Panc1 (cell line): ENCODE data around the gene BRIX1. TPM values are rescaled to one million over a fixed set of nuclear protein-coding genes. Genes with fewer than 3 reads are reported as not detected.
A peak's percentile ranks its signal among the peaks of the same experiment; 100 is the strongest.

Experiments used
- ATAC-seq: fragments of 200-7000 bp; cut with Tn5 transposase; 2 replicates; pipeline ENCODE4 v1.9.1; 2020; ENCODE audit warnings: mild to moderate bottlenecking, moderate library complexity
- BruUV-seq: library from RNA; stranded (reverse); fragments of 400-500 nt; replicated peaks from 2 replicates; lab custom pipeline; 2021; lab: Mats Ljungman, UMichigan
- CTCF ChIA-PET: fragments of 300-600 bp; sonication (Branson Sonifier 250); formaldehyde crosslinking; loops from one replicate; lab custom pipeline; 2022; ENCODE audit warnings: antibody characterized with exemption; lab: Charles Lee
- POLR2A ChIA-PET: fragments of 300-600 bp; sonication (Branson Sonifier 250); formaldehyde crosslinking; loops from one replicate; lab custom pipeline; 2022; ENCODE audit warnings: antibody characterized with exemption; lab: Charles Lee
- DNase-seq: peaks from one replicate; pipeline ENCODE4 v3.0.0-alpha.2; 2010; ENCODE audit warnings: low read depth, low spot score
- H3K27ac ChIP-seq: 2 replicates; pipeline ENCODE4 v1.5.1; 2011; ENCODE audit warnings: mild to moderate bottlenecking, low read length, inconsistent platforms
- H3K27me3 ChIP-seq: fragments of 200-500 bp; sonication (Bioruptor generic); 2 replicates; pipeline ENCODE4 v1.6.0; 2014; ENCODE audit warnings: low read length, inconsistent platforms; ENCODE audit not compliant: control insufficient read depth, insufficient read depth
- H3K36me3 ChIP-seq: fragments of 200-500 bp; sonication (Bioruptor generic); 2 replicates; pipeline ENCODE4 v1.5.1; 2014; ENCODE audit warnings: inconsistent platforms, mild to moderate bottlenecking, low read length, moderate library complexity; ENCODE audit not compliant: control insufficient read depth, insufficient read depth
- H3K4me1 ChIP-seq: 2 replicates; pipeline ENCODE4 v1.5.1; 2011; ENCODE audit warnings: inconsistent platforms, mild to moderate bottlenecking, low read length, moderate library complexity; ENCODE audit not compliant: control insufficient read depth, insufficient read depth
- H3K4me3 ChIP-seq, 2 experiments: 2 replicates each; pipeline ENCODE4 v1.5.1; 2011 to 2012; ENCODE audit warnings: low read depth in 2 of 2, low read length in 2 of 2, mild to moderate bottlenecking in 2 of 2, inconsistent platforms in 1 of 2, moderate library complexity in 1 of 2
- H3K9me3 ChIP-seq: fragments of 200-500 bp; sonication (Bioruptor generic); 2 replicates; pipeline ENCODE4 v1.5.1; 2014; ENCODE audit warnings: low read depth, mild to moderate bottlenecking, inconsistent platforms, low read length, moderate library complexity; ENCODE audit not compliant: control insufficient read depth, insufficient read depth
- POLR2AphosphoS5 ChIP-seq: IDR thresholded peaks from 2 replicates; pipeline ENCODE4 v1.6.1; 2012; ENCODE audit warnings: mild to moderate bottlenecking, low read depth, low read length, moderate library complexity
- SIN3A ChIP-seq: IDR thresholded peaks from 2 replicates; pipeline ENCODE4 v1.6.1; 2012; ENCODE audit warnings: low read depth, mild to moderate bottlenecking, low read length, moderate library complexity, borderline replicate concordance; ENCODE audit not compliant: insufficient read depth
- TCF7L2 ChIP-seq: IDR thresholded peaks from 2 replicates; pipeline ENCODE4 v1.6.1; 2011; ENCODE audit warnings: mild to moderate bottlenecking, low read depth, low read length, inconsistent platforms
- in situ Hi-C: cut with HindIII; loops from 2 replicates; pipeline ENCODE4 v1.10.0; 2016; ENCODE audit warnings: low sequenced_read_pairs, low pct_unique_long_range_greater_than_20kb
- intact Hi-C: fragments of 100-400 bp; cut with micrococcal nuclease; formaldehyde crosslinking; loops from one replicate; pipeline ENCODE4 v1.10.0; 2022; ENCODE audit not compliant: unreplicated experiment
- total RNA-seq: library from RNA; stranded (reverse); gene quantifications from one replicate; pipeline ENCODE4 v1.2.1, GENCODE V29; 2021; ENCODE audit not compliant: unreplicated experiment
- TF ChIP-seq, protein P1 (sequence below): fragments of 450-650 bp; IDR thresholded peaks from 2 replicates; pipeline ENCODE4 v1.5.1; 2017; ENCODE audit warnings: mild to moderate bottlenecking
- TF ChIP-seq, protein P2 (sequence below), 2 experiments: IDR thresholded peaks; 2 replicates each; pipeline ENCODE4 v1.6.1; 2011 to 2012; ENCODE audit warnings: low read depth in 2 of 2, control low read depth in 1 of 2, low read length in 1 of 2, mild to moderate bottlenecking in 1 of 2, moderate library complexity in 1 of 2; ENCODE audit not compliant: insufficient read depth in 1 of 2

The BRIX1 gene
- total RNA-seq, 1 experiment from 2014 or later = 46.6 TPM

DNA sequence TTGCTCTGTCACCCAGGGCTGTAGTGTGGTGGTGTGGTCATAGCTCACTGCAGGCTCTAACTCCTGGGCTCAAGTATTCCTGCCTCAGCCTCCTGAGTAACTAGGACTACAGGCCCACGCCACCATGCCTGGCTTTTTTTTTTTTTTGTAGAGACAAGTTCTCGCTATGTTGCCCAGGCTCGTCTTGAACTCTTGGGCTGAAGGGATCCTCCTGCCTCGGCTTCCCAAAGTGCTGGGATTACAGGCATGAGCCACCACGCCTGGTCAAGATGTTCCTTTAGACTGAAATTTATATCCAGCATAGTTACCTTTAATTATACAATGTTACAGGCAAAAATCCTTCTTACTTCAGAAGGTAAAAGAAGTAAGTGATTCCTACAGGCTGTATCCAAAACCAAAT, 12.3 kb downstream of the BRIX1 start:
- ChIA-PET CTCF (no interaction called here), POLR2A (no interaction called here)
- in situ Hi-C loops (no loop called here), intact Hi-C loops (no loop called here)
- no peaks in the 10 kb centered on the region for H3K9me3 ChIP-seq
- DNase-seq = no peak
- H3K36me3 ChIP-seq = peaks cover 35% of the 10 kb centered on the region
- H3K27ac ChIP-seq = peak overlapping the region; percentile 13; the same call in 1 of the 2 replicates
- no peak overlapping the region for H3K4me3 ChIP-seq
- no peak for ATAC-seq
- no TSS peak for BruUV-seq
- TF ChIP-seq, protein P1, sequence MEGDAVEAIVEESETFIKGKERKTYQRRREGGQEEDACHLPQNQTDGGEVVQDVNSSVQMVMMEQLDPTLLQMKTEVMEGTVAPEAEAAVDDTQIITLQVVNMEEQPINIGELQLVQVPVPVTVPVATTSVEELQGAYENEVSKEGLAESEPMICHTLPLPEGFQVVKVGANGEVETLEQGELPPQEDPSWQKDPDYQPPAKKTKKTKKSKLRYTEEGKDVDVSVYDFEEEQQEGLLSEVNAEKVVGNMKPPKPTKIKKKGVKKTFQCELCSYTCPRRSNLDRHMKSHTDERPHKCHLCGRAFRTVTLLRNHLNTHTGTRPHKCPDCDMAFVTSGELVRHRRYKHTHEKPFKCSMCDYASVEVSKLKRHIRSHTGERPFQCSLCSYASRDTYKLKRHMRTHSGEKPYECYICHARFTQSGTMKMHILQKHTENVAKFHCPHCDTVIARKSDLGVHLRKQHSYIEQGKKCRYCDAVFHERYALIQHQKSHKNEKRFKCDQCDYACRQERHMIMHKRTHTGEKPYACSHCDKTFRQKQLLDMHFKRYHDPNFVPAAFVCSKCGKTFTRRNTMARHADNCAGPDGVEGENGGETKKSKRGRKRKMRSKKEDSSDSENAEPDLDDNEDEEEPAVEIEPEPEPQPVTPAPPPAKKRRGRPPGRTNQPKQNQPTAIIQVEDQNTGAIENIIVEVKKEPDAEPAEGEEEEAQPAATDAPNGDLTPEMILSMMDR = no peak
- TF ChIP-seq SIN3A (no peak), POLR2AphosphoS5 (no peak), TCF7L2 (no peak)
- TF ChIP-seq, protein P2, sequence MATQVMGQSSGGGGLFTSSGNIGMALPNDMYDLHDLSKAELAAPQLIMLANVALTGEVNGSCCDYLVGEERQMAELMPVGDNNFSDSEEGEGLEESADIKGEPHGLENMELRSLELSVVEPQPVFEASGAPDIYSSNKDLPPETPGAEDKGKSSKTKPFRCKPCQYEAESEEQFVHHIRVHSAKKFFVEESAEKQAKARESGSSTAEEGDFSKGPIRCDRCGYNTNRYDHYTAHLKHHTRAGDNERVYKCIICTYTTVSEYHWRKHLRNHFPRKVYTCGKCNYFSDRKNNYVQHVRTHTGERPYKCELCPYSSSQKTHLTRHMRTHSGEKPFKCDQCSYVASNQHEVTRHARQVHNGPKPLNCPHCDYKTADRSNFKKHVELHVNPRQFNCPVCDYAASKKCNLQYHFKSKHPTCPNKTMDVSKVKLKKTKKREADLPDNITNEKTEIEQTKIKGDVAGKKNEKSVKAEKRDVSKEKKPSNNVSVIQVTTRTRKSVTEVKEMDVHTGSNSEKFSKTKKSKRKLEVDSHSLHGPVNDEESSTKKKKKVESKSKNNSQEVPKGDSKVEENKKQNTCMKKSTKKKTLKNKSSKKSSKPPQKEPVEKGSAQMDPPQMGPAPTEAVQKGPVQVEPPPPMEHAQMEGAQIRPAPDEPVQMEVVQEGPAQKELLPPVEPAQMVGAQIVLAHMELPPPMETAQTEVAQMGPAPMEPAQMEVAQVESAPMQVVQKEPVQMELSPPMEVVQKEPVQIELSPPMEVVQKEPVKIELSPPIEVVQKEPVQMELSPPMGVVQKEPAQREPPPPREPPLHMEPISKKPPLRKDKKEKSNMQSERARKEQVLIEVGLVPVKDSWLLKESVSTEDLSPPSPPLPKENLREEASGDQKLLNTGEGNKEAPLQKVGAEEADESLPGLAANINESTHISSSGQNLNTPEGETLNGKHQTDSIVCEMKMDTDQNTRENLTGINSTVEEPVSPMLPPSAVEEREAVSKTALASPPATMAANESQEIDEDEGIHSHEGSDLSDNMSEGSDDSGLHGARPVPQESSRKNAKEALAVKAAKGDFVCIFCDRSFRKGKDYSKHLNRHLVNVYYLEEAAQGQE (IDR thresholded peaks at IDR 0.05; ENCODE audit: insufficient read depth in 1 of 2, low read depth in 2 of 2, low read length in 1 of 2) = no peak
- H3K4me1 ChIP-seq = peaks cover 37% of the 10 kb centered on the region
- H3K27me3 ChIP-seq = no peaks in the 10 kb centered on the region

DNA sequence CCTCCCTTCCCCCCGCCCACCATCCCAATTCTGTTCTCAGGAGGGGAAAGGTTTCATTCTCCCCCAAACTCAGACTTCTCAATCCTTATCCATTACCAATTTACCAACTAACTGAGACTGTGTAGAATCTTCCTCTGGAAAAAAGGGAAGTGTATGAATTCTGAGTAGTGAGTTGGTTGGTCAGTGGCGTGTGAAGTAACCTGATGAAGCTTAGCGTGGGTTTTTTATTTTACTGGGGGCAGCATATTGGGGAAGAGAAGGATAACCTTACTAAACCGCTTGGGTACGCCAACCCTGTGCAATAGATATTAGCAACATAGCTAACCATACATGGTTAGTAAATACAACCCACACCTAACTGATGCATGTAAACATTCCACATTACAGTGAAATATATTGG, 12.8 kb downstream of the BRIX1 start:
- ChIA-PET POLR2A (interaction anchor here (2.5 kb wide), 1 partner anchor 13 kb away, joined by 17 read pairs; the partner anchor contains the start of genes BRIX1 and RAD1), CTCF (no interaction called here)
- no peaks in the 10 kb centered on the region for H3K27me3 ChIP-seq
- H3K36me3 ChIP-seq = peaks cover 32% of the 10 kb centered on the region
- peak overlapping the region; percentile 83 for H3K27ac ChIP-seq
- in situ Hi-C loops (no loop called here), intact Hi-C loops (no loop called here)
- H3K4me3 ChIP-seq = no peak overlapping the region
- DNase-seq (no peak), ATAC-seq (no peak)
- TF ChIP-seq SIN3A = no peak
- TF ChIP-seq POLR2AphosphoS5 = no peak
- TF ChIP-seq TCF7L2 = no peak
- TF ChIP-seq, protein P2 (IDR thresholded peaks at IDR 0.05; ENCODE audit: insufficient read depth in 1 of 2, low read depth in 2 of 2, low read length in 1 of 2) = no peak
- TF ChIP-seq, protein P1 = no peak
- H3K4me1 ChIP-seq = peaks cover 33% of the 10 kb centered on the region
- no TSS peak for BruUV-seq
- no peaks in the 10 kb centered on the region for H3K9me3 ChIP-seq
